Effector memory CD8-positive, alpha-beta T cell (primary cell): ENCODE data around the gene VAC14.

Experiments used
- ATAC-seq: fragments of 150-1000 bp; cut with Tn5 transposase; replicated peaks from 2 replicates; pipeline ENCODE4 v1.10.0; 2021; ENCODE audit warnings: mild to moderate bottlenecking, moderate library complexity
- DNase-seq, 3 experiments: peaks; one replicate each; pipeline ENCODE4 v3.0.0; 2021
- H3K27ac Mint-ChIP-seq, 2 donors: one replicate each; pipeline ENCODE4 v1.8.0; 2022; ENCODE audit warnings: mild to moderate bottlenecking in 2 of 2, mixed read lengths in 2 of 2, moderate library complexity in 2 of 2
- H3K27me3 Mint-ChIP-seq, 2 donors: one replicate each; pipeline ENCODE4 v1.8.0; 2022; ENCODE audit warnings: mixed read lengths in 2 of 2
- H3K36me3 Mint-ChIP-seq: one replicate; pipeline ENCODE4 v1.8.0; 2022; ENCODE audit warnings: mild to moderate bottlenecking, moderate library complexity, mixed read lengths; ENCODE audit not compliant: insufficient read depth
- H3K4me1 Mint-ChIP-seq, 2 donors: one replicate each; pipeline ENCODE4 v1.8.0; 2022; ENCODE audit warnings: low read depth in 2 of 2, mixed read lengths in 2 of 2
- H3K4me3 Mint-ChIP-seq, 2 donors: one replicate each; pipeline ENCODE4 v1.8.0; 2022; ENCODE audit warnings: mild to moderate bottlenecking in 2 of 2, mixed read lengths in 2 of 2, moderate library complexity in 2 of 2
- H3K9me3 Mint-ChIP-seq, 2 donors: one replicate each; pipeline ENCODE4 v1.8.0; 2022; ENCODE audit warnings: mixed read lengths in 2 of 2

Gene VAC14

DNA sequence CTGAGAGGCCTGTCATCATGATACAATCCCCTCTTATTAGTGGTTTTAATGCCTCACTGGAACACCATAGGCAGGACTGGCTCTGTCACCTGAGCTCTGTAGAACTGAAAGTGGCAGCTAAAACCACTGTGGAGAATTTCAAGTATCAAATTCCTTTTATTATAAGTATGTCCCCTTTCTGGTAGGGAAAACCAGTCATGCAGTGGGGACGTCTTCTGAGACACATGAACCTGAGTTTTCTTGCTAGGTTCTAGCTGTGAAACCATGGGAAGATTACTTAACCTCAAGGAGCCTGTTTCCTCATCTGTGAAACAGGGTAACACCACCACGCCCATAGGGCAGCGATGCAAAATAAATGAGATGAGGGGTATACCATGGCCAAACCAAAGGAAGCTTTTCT is 4.7 kb downstream of the VAC14 start:
- Mint-ChIP-seq H3K27me3 (no peaks in the 10 kb centered on the region), H3K36me3 (peaks cover 9% of the 10 kb centered on the region), H3K27ac (no peak overlapping the region), H3K4me1 (peaks cover 18 to 36% of the 10 kb centered on the region in 2 donors), H3K4me3 (no peak overlapping the region), H3K9me3 (no peaks in the 10 kb centered on the region)
- no peak for ATAC-seq
- DNase-seq: no peak

DNA sequence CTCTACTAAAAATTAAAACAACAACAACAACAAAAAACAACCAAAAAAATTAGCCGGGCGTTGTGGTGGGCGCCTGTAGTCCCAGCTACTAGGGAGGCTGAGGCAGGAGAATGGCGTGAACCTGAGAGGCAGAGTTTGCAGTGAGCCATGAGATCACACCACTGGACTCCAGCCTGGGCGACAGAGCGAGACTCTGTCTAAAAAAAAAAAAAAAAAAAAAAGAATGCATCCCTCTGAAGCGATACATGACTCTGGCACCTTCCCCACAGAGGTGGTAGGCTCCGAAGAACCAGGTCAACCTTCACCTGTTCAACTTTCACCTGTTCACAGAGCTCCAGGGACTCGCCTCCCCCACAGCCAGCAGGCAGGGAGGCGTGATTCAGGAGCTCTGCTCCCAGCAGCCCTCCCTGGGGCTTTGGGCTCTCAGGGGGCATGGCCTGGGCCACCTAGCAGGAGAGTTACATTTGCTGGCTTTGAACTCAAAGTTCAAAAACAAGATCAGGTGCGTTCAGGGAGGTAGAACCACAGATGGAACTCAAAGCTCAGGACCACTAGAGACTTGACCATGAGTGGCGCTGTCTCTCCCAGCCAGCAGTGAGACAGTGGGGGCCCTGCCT is 5.6 kb downstream of the VAC14 start:
- H3K4me3 Mint-ChIP-seq: no peak overlapping the region
- no peaks in the 10 kb centered on the region for H3K27me3 Mint-ChIP-seq
- peaks cover 17 to 36% of the 10 kb centered on the region in 2 donors for H3K4me1 Mint-ChIP-seq
- H3K27ac Mint-ChIP-seq: no peak overlapping the region
- DNase-seq: no peak
- H3K9me3 Mint-ChIP-seq: no peaks in the 10 kb centered on the region
- H3K36me3 Mint-ChIP-seq: peaks cover 3% of the 10 kb centered on the region
- ATAC-seq: no peak

DNA sequence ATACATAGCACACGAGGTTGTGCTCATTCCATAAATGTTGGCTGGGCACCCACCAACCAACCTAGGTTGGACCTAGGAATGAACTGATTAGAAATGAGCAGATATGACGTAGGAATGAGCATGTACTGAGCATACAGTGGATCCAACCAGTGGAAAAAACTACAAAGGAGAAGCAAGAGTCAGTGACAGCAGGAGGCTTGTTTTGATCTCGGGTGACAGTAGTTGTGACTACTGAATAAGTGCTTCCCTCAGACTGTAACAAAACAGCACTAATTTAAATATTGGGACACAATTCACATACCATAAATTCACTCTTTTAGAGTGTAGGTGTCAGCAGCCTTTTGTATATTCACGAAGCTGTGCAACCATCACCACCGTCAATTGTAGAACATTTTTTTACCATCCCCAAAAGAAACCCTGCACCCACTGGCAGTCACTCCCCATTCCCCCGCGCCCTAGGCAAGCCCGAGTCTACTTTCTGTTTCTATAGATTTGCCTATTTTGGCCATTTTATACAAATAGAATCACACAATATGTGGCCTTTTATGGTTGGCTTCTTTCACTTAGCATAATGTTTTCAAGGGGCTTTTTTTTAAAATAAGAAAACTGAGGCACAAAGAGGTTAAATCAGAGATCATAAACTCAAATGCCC is 7.0 kb downstream of the VAC14 start:
- peaks cover 25 to 32% of the 10 kb centered on the region in 2 donors for H3K4me1 Mint-ChIP-seq
- H3K27me3 Mint-ChIP-seq: no peaks in the 10 kb centered on the region
- no peak overlapping the region for H3K4me3 Mint-ChIP-seq
- H3K27ac Mint-ChIP-seq: no peak overlapping the region
- H3K9me3 Mint-ChIP-seq: no peaks in the 10 kb centered on the region
- no peaks in the 10 kb centered on the region for H3K36me3 Mint-ChIP-seq
- ATAC-seq (no peak), DNase-seq (no peak)

DNA sequence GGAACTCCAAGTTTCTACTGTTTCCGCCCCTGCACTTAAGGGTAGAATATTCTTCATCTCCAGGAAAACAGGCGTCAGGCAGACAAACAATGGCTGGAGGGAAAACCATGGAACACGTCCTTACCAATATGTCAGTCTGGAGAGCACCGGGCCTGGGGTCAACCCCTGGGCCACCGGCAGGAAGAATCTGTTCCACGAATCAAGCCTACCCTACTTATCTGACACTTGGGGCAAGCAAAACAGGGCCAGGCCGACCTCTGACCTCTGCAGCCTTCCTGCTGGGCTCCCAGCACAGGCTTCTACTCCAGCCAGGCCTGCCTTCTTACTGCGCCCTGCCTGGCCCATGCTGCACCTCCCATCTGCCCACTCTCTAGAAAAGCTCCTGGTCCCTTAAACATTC is 10.1 kb downstream of the VAC14 start:
- Mint-ChIP-seq H3K27me3 (no peaks in the 10 kb centered on the region), H3K27ac (peak overlapping the region in 1 of 2 donors; percentile 74), H3K9me3 (no peaks in the 10 kb centered on the region), H3K4me1 (peaks cover 20 to 29% of the 10 kb centered on the region in 2 donors), H3K36me3 (peaks cover 4% of the 10 kb centered on the region), H3K4me3 (no peak overlapping the region)
- no peak for ATAC-seq
- DNase-seq: no peak

DNA sequence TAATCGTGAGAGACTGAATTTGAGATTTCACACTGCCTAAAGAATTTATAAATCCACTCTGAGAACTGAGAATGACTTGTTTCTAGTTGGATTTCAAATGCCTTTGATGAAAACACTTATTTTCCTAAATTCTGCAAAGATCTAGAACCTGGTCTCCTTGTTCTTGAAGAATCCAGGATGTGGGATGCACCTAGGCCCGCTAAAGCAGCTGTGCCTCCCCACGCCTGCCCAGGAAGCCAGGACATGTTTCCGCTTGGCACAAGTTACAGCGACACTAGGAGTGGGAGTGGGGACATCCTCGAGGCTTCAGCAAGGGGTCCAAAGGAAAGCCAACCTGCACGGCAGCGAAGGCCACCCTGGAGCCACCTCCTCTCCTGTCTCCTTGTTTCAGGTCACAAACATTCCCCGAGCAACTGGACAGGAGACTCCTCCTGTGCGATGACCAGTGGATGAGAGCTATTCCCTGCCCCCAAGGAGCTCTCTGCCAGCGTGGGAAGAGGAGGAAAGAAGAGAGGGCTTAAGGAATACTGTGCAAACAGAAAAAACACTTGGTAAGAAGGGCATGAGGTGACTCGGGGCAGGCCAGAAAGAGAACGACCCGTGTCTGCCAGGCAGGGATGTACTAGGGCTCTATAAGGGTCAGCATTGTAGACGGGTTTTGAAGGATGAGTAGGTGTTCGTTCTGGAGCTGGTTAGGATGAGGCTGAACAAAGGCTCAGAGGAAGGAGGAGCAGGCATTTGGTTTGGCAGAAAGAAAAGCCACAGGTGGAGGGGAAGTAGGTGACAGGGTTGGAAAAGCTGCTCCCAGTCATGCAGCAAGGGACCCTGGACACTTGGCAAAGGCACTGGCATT is 11.1 kb downstream of the VAC14 start:
- peaks cover 23 to 26% of the 10 kb centered on the region in 2 donors for H3K4me1 Mint-ChIP-seq
- H3K27me3 Mint-ChIP-seq: no peaks in the 10 kb centered on the region

DNA sequence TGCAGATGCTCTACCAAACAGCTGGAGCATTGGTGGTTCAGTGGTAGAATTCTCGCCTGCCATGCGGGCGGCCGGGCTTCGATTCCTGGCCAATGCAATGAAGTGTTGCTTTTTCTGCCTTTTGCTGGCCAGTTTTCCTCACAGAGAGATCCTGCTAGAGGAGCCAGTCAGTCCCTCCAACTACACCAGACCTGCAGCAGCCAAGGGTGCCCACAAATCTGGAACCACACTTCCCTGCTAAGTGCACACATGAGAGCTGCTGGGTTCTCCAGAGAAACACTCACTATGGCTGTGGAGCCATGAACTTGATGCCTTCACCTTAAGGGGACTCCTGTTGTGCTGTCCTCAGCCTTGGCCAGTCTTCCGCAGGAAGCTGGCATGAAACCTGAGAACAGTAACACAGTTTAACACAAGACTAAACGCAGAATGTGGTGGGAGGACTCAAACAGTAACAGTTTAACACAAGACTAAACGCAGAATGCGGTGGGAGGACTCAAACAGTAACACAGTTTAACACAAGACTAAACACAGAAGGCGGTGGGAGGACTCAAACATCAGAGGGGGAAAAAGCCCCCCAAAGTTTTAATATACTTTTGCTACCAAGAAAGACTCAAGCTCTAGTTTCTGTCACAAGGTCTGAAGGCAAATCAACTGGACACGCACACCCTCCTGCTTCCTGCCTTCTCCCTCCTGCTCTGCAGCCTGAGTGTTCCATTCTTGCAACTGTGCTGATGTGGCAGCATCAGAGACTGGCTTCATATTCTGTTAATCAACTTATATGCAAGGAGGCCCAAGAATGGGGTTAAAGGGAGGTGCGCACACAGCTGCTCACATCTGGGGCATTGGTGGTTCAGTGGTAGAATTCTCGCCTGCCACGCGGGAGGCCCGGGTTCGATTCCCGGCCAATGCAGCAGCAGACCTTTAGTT is 12.0 kb downstream of the VAC14 start:
- H3K36me3 Mint-ChIP-seq: peaks cover 16% of the 10 kb centered on the region
- no peaks in the 10 kb centered on the region for H3K27me3 Mint-ChIP-seq
- DNase-seq: no peak
- peak overlapping the region; percentile 29 to 31 for H3K27ac Mint-ChIP-seq
- no peaks in the 10 kb centered on the region for H3K9me3 Mint-ChIP-seq
- peaks cover 23 to 26% of the 10 kb centered on the region in 2 donors for H3K4me1 Mint-ChIP-seq
- no peak overlapping the region for H3K4me3 Mint-ChIP-seq
- ATAC-seq: no peak

More for the DNA sequence above, 11.1 kb downstream of the VAC14 start:
- peaks cover 7% of the 10 kb centered on the region for H3K36me3 Mint-ChIP-seq
- no peak overlapping the region for H3K4me3 Mint-ChIP-seq
- H3K27ac Mint-ChIP-seq: peak overlapping the region; percentile 31 to 52
- no peak for ATAC-seq
- DNase-seq: no peak
- no peaks in the 10 kb centered on the region for H3K9me3 Mint-ChIP-seq

DNA sequence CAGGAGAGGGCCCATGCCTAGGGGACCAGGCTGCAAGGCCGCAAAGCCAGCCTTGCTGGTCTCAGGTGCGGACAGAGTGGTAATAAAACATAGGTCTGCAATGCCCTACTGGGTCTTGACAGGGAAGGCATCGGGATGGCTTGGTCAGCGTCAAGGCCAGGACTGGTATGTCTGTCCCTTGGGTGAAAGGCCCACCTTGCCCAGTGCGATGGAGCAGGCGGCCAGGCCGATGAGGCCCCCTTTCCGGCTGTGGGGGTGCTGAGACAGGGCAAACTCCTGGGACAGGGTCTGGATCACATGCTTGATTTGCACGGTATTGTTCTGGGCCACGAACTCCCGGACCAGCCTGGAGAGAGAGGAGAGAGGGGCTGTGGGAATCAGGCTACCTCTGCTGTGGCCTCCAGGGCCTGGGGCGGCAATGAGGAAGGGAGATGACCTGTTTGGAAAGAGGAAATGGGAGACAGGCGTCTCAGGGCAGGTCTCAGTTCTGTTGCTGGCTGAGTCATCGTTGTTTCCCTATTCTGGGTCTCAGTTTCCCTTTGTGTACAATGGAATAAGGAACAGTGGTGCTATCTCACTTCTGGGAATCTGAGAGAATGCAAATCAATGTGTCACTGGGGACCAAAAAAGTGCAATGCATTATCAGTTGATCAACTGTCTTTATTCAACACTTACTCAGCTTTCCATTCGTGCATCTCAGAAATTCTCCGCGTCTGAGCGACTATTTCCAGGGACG is 14.8 kb downstream of the VAC14 start:
- peaks cover 41% of the 10 kb centered on the region for H3K36me3 Mint-ChIP-seq
- peak overlapping the region in 1 of 2 donors; percentile 35 for H3K27ac Mint-ChIP-seq
- no peaks in the 10 kb centered on the region for H3K9me3 Mint-ChIP-seq
- no peak for ATAC-seq
- H3K4me3 Mint-ChIP-seq: no peak overlapping the region
- no peaks in the 10 kb centered on the region for H3K27me3 Mint-ChIP-seq
- peaks cover 20 to 22% of the 10 kb centered on the region in 2 donors for H3K4me1 Mint-ChIP-seq
- DNase-seq: no peak

DNA sequence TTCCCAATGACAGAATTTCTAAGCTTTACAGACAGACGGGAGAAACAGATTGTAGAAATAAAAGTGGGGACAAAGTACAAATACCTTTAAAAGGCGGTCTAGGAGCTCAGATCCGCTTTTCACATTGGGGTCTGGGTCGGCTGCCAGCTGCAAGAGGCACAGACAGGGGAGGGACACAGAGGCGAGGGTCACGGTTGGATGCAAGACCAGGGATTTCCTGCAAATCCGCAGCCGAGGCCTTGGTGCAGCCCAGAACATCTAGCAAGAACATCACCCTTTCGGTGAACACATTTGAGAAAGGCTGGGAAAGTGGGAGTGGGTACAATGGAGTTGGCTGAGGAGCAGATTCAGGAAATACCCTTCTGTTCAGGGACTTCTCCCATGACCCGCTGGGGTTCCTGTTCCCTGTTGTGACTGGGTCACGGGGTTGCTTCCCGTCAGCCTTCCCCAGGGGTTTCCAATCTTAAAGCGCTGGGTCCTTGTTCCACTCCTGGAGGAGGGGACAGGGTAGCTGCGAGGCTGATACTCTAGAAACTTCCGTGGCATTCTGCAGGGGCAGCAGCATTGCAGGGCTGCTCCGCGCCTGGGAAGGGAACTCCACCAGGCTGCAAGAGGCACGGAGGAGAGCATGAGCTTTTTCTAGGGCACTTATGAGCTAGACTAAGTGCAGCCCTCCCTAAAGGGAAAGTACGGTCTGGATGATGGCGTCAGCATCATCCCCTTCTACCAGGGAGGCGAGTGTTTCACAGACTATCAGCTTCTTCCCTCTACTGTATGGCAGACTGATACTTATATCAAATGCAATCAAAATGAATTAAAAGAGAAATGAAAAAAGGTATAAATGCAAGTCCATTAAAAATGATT is 16.0 kb downstream of the VAC14 start:
- peaks cover 9 to 15% of the 10 kb centered on the region in 2 donors for H3K4me1 Mint-ChIP-seq
- ATAC-seq: no peak
- DNase-seq: no peak
- H3K27me3 Mint-ChIP-seq: no peaks in the 10 kb centered on the region
- H3K9me3 Mint-ChIP-seq: no peaks in the 10 kb centered on the region
- H3K27ac Mint-ChIP-seq: no peak overlapping the region
- H3K36me3 Mint-ChIP-seq: peaks cover 52% of the 10 kb centered on the region
- H3K4me3 Mint-ChIP-seq: no peak overlapping the region

DNA sequence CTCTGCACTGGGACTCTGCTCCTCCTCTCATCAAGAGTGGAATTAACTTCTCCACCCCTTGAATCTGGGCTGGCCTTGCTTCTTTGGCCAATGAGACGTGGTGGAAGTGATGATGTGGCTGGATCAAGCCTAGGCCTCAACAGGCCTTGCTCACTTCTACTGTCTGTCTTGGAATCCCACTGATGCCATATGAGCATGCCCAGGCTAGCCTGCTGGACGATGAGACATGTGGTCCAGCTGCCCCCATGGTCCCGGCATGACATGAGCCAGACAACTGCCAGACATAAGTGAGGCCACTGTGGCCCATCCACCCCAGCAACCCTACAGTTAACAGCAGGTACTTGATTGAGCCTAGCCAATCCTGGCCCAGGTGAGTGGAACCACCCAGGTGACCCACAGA is 18.7 kb downstream of the VAC14 start:
- no peaks in the 10 kb centered on the region for H3K9me3 Mint-ChIP-seq

DNA sequence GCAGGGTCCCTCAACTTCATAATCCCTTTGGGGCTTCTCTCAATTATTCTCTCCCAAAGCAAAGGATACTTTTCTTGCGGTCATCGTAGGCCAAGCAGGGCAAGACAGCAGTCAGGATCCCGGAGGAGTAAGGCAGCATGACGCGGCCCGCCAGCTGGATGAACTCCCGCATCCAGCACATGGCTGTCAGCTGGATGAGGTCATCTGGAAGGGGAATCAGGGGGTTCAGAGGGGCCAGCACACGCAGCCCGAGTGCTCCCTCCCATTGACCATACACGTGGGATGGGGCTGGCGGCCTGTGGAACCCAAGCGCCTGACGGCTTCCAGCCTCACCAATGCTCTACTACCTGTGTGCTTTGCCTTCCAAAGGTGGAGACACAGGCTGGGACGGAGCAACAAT is 19.2 kb downstream of the VAC14 start:
- no peak for ATAC-seq
- no peaks in the 10 kb centered on the region for H3K27me3 Mint-ChIP-seq
- peak overlapping the region in 1 of 2 donors; percentile 55 for H3K27ac Mint-ChIP-seq
- DNase-seq: no peak
- peaks cover 1 to 3% of the 10 kb centered on the region in 2 donors for H3K4me1 Mint-ChIP-seq
- no peaks in the 10 kb centered on the region for H3K9me3 Mint-ChIP-seq
- no peak overlapping the region for H3K4me3 Mint-ChIP-seq
- peaks cover 72% of the 10 kb centered on the region for H3K36me3 Mint-ChIP-seq

More for the DNA sequence above, 18.7 kb downstream of the VAC14 start:
- Mint-ChIP-seq H3K36me3 (peaks cover 68% of the 10 kb centered on the region), H3K27me3 (no peaks in the 10 kb centered on the region), H3K4me1 (peaks cover 3 to 6% of the 10 kb centered on the region in 2 donors), H3K4me3 (no peak overlapping the region), H3K27ac (peak overlapping the region in 1 of 2 donors; percentile 55)
- ATAC-seq: no peak
- DNase-seq: no peak

DNA sequence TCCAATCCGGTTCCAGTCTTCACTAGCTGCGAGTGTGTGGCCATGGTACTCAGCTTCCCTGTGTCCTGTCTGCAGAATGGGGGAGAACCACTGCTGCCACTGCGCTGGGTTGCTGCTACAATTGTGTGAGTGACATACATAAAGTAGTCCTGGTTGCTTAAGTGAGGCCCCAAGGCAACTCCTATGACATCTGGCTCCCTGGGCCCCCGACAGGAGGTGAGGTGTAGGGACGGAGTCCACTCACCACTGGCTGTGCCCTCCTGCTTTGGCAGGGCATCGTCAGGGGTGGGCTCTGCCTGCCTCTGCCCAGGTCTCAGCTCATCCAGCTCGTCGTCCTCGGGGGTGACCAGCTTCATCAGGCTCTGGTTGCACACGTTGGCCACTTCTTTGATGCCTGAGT is 20.4 kb downstream of the VAC14 start:
- Mint-ChIP-seq H3K4me1 (peaks cover 0 to 3% of the 10 kb centered on the region in 2 donors), H3K27ac (no peak overlapping the region), H3K36me3 (peaks cover 72% of the 10 kb centered on the region), H3K27me3 (no peaks in the 10 kb centered on the region), H3K4me3 (no peak overlapping the region), H3K9me3 (no peaks in the 10 kb centered on the region)
- ATAC-seq: no peak
- DNase-seq: no peak

DNA sequence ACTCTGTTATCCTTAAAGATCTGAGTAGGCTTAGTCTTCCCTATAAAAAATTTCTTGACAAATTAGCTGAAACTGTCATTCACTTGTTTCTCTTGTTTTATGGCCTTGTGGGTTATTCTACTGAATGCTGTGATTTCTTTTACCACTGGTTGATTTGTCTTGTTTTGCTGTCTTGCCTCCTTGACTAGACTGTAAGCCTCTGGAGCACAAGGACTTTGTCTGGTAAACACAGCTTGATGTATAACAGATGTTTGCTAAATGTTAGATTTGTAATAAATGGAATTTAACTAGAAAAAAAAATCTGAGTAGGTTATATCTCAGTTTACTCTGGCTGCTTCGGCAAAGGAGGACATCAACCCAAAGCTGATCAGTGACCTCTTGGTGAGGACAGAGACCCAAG is 21.6 kb downstream of the VAC14 start:
- Mint-ChIP-seq H3K4me3 (no peak overlapping the region), H3K9me3 (no peaks in the 10 kb centered on the region)

More for the DNA sequence above, 21.6 kb downstream of the VAC14 start:
- Mint-ChIP-seq H3K36me3 (peaks cover 74% of the 10 kb centered on the region), H3K27me3 (no peaks in the 10 kb centered on the region), H3K27ac (no peak overlapping the region), H3K4me1 (no peaks in the 10 kb centered on the region)
- no peak for DNase-seq
- ATAC-seq: no peak
